ENCODE data around the gene TLR8. TPM values are rescaled to one million over a fixed set of nuclear protein-coding genes. Genes with fewer than 3 reads are reported as not detected.

Gene TLR8
- total and polyA plus RNA-seq, 10 of the 15 experiments (the other 5 are each of a cell fraction or from before 2014, with no cell fraction given), result 0.04 TPM; not detected in 9

DNA sequence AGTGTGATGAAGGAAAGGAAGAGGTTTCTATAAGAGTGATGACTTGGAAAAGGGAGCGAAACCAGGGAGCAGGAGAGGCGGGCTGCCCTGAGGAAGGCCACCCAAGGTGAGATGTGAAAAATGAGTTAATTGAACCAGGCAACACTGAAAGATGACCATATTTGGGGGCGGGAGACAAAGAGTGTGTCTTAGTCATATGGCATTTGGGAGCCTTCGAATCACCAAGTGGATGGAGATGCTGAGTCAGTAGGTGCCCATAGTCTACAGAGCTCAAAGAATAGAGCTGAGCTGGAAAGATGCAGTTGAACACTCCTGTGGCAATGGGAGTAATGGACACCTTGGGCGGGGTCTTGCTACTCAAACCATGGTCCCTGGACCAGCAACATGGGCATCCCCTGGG lies 8.3 kb upstream of the TLR8 start:
- intact Hi-C loops (cut with micrococcal nuclease; ENCODE audit: unreplicated experiment) (no loop called here), in situ Hi-C loops (cut with MboI) (loop anchor here (25.0 kb wide), 1 partner anchor 1989 kb away; no protein-coding TSS in a partner anchor)
- H3K36me3 ChIP-seq (ENCODE audit: control insufficient read depth in 2 of 2, insufficient read depth in 2 of 2, low read length in 1 of 2), result no peaks in the 10 kb centered on the region
- no peaks in the 10 kb centered on the region for H4K20me1 ChIP-seq (ENCODE audit: control insufficient read depth, insufficient read depth)
- H3K27ac ChIP-seq (ENCODE audit: control insufficient read depth, insufficient read depth), result no peak overlapping the region
- ChIA-PET POLR2A (interaction anchor here (1.0 kb wide), 1 partner anchor 86 kb away, joined by 4 read pairs; no protein-coding TSS in a partner anchor), SMC1A (ENCODE audit: uncharacterized antibody, unreplicated experiment) (interaction anchor here (1.2 to 15.5 kb wide), 3 partner anchors 21 to 92 kb away, joined by 3 to 349 read pairs (median 3); no protein-coding TSS in a partner anchor), CTCF (interaction anchor here (1.1 to 16.0 kb wide), 3 partner anchors 84 to 127 kb away, joined by 3 to 431 read pairs (median 3); no protein-coding TSS in a partner anchor), RAD21 (ENCODE audit: unreplicated experiment) (interaction anchor here (13.6 kb wide), 1 partner anchor 85 kb away, joined by 277 read pairs; no protein-coding TSS in a partner anchor)
- FAIRE-seq, result no peak
- H3K79me2 ChIP-seq (ENCODE audit: control insufficient read depth, insufficient read depth, low read length), result no peaks in the 10 kb centered on the region
- no peak for ATAC-seq
- H3K4me2 ChIP-seq (ENCODE audit: control insufficient read depth, insufficient read depth), result no peak overlapping the region
- no peak overlapping the region for H3K9ac ChIP-seq (ENCODE audit: control insufficient read depth, insufficient read depth, low read length)
- no TSS peak for BruUV-seq (replicated peaks)
- no peaks in the 10 kb centered on the region for H3K27me3 ChIP-seq (replicated peaks in 1 of 2; ENCODE audit: control insufficient read depth in 2 of 2, insufficient read depth in 2 of 2, low read length in 1 of 2)
- H3K4me1 ChIP-seq (ENCODE audit: control insufficient read depth, insufficient read depth, low read length), result peaks cover 10% of the 10 kb centered on the region
- no peak for DNase-seq (ENCODE audit: low read depth, low spot score)
- H3K9me3 ChIP-seq (replicated peaks; ENCODE audit: control insufficient read depth, insufficient read depth, low read length), result no peaks in the 10 kb centered on the region
- no peak overlapping the region for H3K4me3 ChIP-seq
- no peak overlapping the region for H2AFZ ChIP-seq (ENCODE audit: control insufficient read depth, low read depth, low read length)
- WGBS (ENCODE audit: insufficient coverage, insufficient replicate concordance, low lambda C conversion rate, missing lambda C conversion rate), result 64% methylated on average over 5 of the region's 5 CpGs
- TF ChIP-seq, protein P1, sequence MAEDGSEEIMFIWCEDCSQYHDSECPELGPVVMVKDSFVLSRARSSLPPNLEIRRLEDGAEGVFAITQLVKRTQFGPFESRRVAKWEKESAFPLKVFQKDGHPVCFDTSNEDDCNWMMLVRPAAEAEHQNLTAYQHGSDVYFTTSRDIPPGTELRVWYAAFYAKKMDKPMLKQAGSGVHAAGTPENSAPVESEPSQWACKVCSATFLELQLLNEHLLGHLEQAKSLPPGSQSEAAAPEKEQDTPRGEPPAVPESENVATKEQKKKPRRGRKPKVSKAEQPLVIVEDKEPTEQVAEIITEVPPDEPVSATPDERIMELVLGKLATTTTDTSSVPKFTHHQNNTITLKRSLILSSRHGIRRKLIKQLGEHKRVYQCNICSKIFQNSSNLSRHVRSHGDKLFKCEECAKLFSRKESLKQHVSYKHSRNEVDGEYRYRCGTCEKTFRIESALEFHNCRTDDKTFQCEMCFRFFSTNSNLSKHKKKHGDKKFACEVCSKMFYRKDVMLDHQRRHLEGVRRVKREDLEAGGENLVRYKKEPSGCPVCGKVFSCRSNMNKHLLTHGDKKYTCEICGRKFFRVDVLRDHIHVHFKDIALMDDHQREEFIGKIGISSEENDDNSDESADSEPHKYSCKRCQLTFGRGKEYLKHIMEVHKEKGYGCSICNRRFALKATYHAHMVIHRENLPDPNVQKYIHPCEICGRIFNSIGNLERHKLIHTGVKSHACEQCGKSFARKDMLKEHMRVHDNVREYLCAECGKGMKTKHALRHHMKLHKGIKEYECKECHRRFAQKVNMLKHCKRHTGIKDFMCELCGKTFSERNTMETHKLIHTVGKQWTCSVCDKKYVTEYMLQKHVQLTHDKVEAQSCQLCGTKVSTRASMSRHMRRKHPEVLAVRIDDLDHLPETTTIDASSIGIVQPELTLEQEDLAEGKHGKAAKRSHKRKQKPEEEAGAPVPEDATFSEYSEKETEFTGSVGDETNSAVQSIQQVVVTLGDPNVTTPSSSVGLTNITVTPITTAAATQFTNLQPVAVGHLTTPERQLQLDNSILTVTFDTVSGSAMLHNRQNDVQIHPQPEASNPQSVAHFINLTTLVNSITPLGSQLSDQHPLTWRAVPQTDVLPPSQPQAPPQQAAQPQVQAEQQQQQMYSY (CRISPR knock-in tag; IDR thresholded peaks at IDR 0.05), result no peak
- TF ChIP-seq, protein P2, sequence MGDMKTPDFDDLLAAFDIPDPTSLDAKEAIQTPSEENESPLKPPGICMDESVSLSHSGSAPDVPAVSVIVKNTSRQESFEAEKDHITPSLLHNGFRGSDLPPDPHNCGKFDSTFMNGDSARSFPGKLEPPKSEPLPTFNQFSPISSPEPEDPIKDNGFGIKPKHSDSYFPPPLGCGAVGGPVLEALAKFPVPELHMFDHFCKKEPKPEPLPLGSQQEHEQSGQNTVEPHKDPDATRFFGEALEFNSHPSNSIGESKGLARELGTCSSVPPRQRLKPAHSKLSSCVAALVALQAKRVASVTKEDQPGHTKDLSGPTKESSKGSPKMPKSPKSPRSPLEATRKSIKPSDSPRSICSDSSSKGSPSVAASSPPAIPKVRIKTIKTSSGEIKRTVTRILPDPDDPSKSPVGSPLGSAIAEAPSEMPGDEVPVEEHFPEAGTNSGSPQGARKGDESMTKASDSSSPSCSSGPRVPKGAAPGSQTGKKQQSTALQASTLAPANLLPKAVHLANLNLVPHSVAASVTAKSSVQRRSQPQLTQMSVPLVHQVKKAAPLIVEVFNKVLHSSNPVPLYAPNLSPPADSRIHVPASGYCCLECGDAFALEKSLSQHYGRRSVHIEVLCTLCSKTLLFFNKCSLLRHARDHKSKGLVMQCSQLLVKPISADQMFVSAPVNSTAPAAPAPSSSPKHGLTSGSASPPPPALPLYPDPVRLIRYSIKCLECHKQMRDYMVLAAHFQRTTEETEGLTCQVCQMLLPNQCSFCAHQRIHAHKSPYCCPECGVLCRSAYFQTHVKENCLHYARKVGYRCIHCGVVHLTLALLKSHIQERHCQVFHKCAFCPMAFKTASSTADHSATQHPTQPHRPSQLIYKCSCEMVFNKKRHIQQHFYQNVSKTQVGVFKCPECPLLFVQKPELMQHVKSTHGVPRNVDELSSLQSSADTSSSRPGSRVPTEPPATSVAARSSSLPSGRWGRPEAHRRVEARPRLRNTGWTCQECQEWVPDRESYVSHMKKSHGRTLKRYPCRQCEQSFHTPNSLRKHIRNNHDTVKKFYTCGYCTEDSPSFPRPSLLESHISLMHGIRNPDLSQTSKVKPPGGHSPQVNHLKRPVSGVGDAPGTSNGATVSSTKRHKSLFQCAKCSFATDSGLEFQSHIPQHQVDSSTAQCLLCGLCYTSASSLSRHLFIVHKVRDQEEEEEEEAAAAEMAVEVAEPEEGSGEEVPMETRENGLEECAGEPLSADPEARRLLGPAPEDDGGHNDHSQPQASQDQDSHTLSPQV (IDR thresholded peaks at IDR 0.05), result no peak
- TF ChIP-seq, protein P3, sequence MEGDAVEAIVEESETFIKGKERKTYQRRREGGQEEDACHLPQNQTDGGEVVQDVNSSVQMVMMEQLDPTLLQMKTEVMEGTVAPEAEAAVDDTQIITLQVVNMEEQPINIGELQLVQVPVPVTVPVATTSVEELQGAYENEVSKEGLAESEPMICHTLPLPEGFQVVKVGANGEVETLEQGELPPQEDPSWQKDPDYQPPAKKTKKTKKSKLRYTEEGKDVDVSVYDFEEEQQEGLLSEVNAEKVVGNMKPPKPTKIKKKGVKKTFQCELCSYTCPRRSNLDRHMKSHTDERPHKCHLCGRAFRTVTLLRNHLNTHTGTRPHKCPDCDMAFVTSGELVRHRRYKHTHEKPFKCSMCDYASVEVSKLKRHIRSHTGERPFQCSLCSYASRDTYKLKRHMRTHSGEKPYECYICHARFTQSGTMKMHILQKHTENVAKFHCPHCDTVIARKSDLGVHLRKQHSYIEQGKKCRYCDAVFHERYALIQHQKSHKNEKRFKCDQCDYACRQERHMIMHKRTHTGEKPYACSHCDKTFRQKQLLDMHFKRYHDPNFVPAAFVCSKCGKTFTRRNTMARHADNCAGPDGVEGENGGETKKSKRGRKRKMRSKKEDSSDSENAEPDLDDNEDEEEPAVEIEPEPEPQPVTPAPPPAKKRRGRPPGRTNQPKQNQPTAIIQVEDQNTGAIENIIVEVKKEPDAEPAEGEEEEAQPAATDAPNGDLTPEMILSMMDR (IDR thresholded peaks at IDR 0.05 in 2 of 3, conservative IDR thresholded peaks at IDR 0.05 in 1 of 3; ENCODE audit: control insufficient read depth in 2 of 3, extremely low read depth in 1 of 3, insufficient read depth in 1 of 3, low read depth in 3 of 3, low read length in 3 of 3), result no peak
- TF ChIP-seq, protein P4, sequence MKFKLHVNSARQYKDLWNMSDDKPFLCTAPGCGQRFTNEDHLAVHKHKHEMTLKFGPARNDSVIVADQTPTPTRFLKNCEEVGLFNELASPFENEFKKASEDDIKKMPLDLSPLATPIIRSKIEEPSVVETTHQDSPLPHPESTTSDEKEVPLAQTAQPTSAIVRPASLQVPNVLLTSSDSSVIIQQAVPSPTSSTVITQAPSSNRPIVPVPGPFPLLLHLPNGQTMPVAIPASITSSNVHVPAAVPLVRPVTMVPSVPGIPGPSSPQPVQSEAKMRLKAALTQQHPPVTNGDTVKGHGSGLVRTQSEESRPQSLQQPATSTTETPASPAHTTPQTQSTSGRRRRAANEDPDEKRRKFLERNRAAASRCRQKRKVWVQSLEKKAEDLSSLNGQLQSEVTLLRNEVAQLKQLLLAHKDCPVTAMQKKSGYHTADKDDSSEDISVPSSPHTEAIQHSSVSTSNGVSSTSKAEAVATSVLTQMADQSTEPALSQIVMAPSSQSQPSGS (IDR thresholded peaks at IDR 0.05; ENCODE audit: low read length), result no peak
- TF ChIP-seq, protein P5, sequence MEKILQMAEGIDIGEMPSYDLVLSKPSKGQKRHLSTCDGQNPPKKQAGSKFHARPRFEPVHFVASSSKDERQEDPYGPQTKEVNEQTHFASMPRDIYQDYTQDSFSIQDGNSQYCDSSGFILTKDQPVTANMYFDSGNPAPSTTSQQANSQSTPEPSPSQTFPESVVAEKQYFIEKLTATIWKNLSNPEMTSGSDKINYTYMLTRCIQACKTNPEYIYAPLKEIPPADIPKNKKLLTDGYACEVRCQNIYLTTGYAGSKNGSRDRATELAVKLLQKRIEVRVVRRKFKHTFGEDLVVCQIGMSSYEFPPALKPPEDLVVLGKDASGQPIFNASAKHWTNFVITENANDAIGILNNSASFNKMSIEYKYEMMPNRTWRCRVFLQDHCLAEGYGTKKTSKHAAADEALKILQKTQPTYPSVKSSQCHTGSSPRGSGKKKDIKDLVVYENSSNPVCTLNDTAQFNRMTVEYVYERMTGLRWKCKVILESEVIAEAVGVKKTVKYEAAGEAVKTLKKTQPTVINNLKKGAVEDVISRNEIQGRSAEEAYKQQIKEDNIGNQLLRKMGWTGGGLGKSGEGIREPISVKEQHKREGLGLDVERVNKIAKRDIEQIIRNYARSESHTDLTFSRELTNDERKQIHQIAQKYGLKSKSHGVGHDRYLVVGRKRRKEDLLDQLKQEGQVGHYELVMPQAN (conservative IDR thresholded peaks at IDR 0.05), result no peak
